A549 (cell line): Measurements from ENCODE around the gene CPED1.

Source experiments
- CTCF ChIP-seq: fragments of >200 bp; sonication (Bioruptor Twin); formaldehyde crosslinking; IDR thresholded peaks from 3 replicates; pipeline ENCODE4 v1.5.1; 2016
- ELK1 ChIP-seq: fragments of 150-350 bp; IDR thresholded peaks from 2 replicates; pipeline ENCODE4 v1.6.1; 2014; ENCODE audit warnings: low read depth, mild to moderate bottlenecking, low read length
- EP300 ChIP-seq, 2 experiments: fragments of >200 bp; sonication (Bioruptor Twin); formaldehyde crosslinking; IDR thresholded peaks; 2 replicates in 1 of 2; 3 replicates in 1 of 2; pipeline ENCODE4 v1.6.1; 2016 to 2017
- JUNB ChIP-seq: fragments of >200 bp; sonication (Bioruptor Twin); formaldehyde crosslinking; IDR thresholded peaks from 2 replicates; pipeline ENCODE4 v1.6.1; 2016
- POLR2A ChIP-seq: IDR thresholded peaks from 2 replicates; pipeline ENCODE4 v1.6.1; 2012; ENCODE audit warnings: mild to moderate bottlenecking, low read length
- RARB ChIP-seq: fragments of 250-450 bp; sonication (Bioruptor Pico); IDR thresholded peaks from 2 replicates; pipeline ENCODE4 v1.8.0; 2021; ENCODE audit warnings: mild to moderate bottlenecking, moderate library complexity
- REST ChIP-seq: fragments of 200-600 bp; sonication (generic); IDR thresholded peaks from 2 replicates; pipeline ENCODE4 v1.6.1; 2016; ENCODE audit warnings: antibody characterized with exemption, mild to moderate bottlenecking, moderate library complexity

- TF ChIP-seq CTCF: no peak
- TF ChIP-seq REST: no peak
- no peak for TF ChIP-seq RARB (CRISPR knock-in tag)
- no peak for TF ChIP-seq POLR2A
- no peak for TF ChIP-seq EP300 (IDR thresholded peaks at IDR 0.05)
- TF ChIP-seq JUNB: no peak
- TF ChIP-seq ELK1: no peak
These were observed 50.4 kb downstream of the CPED1 start for GRCh38 chr7:121038717-121039509.
